GM19035 (cell line): ENCODE data around the gene ARRDC2.

ENCODE experiments used
- ATAC-seq: cut with Tn5 transposase; IDR thresholded peaks from one replicate; pipeline ENCODE4 v1.9.1; 2021; ENCODE audit not compliant: unreplicated experiment

ARRDC2 gene

DNA sequence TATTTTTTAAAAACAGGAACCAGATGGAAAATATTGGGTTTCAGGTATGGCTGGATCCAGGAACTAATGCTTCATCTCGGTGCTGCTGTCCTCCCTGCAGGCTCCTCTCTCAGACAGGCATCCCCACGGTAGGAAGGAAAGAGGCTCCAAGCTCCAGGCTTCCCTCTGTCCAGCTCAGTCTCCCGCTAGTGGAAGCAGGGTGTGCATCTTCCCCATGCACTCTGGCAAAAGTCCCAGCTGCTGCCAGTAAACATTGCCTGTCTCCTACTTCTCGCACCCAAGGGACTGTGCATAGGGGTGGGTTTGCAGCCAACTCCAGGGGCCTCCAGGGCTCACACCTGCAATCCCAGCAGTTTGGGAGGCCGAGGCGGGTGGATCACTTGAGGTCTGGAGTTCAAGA, 49.6 kb downstream of the ARRDC2 start:
- no peak for ATAC-seq

DNA sequence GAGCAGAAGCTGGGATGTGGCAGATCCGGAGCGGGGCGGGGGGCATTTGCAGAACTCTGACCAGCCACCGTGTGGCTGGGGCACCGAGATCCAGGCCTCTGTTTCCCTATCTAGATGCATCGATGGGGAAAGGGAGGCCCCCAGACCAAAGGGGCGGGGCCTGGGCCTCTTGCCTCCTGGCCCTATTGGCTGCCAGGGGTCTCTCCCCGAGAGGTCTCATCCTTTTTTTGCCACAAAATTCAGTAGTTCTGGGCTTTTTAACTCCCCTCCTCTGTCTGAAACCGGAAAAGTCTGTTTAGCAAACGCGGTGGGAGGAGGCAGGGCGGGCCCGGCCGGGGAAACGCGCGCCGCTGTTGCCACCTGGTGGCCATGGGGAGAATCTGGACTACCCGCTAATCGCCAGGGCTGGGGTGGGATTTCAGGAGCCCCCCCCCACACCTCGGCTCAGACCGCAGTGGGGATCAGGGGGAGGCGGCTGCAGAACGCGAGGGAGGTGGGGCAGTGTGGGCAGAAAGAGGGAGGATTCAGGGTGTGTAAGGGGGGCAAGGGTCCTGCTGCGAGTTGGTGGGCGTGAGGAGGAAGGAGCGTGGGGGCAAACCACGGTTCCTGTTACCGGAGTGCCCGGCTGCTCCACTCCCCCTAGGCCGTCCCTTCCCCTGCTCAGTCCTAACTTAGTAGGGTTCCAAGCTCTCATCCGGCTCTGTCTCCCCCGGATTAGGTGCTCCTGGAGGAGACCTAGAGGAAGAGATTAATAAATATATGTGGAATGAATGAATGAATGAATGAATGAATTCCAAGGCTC, 50.4 kb downstream of the ARRDC2 start:
- ATAC-seq: no peak

DNA sequence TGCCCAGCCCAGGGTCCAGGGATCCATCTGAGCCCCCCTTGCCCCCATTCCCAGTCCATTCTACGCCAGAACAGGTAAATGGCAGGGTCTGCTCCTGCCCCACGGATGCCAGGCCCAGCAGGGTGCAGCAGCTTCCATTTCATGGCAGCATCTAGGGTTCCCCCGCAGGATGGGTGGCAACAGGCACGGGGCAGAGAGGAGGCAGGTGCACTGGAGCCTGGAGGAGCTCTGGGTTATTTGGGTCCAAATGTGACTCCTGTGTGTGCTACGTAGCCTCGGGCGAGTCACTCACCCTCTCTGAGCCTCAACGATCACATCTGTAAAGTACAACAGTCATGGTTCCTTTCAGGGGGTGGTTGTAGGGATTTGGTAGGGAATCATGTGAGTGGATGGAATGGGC, 51.3 kb downstream of the ARRDC2 start:
- ATAC-seq: no peak

DNA sequence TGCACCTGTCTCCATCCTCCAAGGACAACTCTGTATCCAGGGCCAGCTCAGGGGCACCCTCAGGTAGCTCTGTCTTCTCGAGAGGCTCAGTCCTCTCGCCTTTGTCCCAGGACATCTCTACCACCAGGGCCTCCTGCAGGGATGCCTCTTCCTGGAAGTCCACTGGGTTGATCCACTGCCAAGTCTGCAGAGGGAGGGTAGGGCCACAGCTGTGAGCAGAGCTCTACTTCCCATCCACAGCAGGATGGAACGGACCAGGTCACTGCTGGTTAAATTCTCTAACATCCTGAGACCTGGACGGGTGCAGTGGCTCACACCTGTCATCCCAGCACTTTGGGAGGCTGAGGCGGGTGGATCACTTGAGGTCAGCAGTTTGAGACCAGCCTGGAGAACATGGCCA, 51.9 kb downstream of the ARRDC2 start:
- no peak for ATAC-seq

DNA sequence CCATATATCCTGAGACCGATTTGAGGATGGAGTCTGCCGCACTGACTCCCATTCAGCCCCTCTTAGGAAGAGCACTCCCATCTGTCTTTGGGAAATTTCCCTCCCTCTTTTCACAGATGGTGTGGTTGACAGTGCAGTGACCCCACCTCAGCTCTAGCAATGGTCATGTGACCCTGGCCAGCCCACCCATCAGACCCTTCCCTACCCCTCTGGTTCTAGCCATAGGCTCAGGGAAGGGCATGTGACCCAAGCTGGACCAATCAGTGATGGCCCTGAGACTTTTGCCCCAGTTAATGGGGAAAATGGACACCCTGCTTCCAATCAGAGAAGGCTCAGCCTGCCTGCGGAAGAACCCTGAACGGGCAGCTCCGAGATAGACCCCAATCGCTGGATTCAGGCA, 52.5 kb downstream of the ARRDC2 start:
- ATAC-seq: no peak

DNA sequence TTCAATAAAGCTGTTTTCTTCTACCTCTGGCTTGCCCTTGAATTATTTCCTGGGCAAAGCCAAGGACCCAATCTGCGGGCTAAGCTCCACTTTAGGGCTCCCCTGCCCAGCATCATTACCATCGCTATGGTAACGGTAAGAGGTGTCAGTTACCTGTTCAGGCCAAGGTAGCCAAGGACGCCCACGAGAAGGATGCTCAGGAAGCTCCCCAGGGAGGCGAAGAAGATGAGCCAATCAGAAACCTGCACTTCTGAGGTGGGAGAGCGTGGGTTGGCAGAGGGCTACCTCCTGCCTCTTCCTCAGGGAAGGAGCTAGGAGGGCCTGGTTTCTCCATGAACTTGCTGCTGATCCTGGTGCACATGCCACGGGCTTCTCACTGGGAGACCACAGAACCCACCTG, 54.1 kb downstream of the ARRDC2 start:
- ATAC-seq: no peak

DNA sequence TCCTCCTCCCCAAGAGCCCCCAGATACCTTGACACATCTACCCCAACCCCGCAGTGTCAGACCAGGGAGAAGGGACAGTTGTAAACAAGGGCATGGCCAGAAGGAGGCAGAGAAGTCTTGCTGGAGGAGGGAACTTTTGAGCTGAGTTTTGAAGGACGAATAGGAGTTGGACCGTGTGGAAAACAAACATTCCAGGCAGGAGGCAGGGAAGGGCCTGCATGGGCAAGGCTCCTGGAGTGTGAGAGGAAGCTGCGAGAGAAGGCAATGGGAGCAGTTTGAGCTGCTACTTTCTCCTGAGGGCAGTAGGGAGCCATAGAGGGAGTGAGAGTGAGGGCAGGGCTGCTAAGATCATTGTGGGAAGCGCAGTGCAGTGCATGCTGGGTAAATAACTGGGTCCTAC, 55.5 kb downstream of the ARRDC2 start:
- no peak for ATAC-seq
